Stimulated activated CD4-positive, alpha-beta T cell treated with anti-CD3 and anti-CD28 coated beads, TNF-alpha, amount 100 ng/mL, for 48 hours (primary cell): ENCODE measurements around the gene TMEM88.

ENCODE experiments used
- DNase-seq, 3 donors: peaks; one replicate each; pipeline ENCODE4 v3.0.0-alpha.2; 2020; ENCODE audit warnings: low read depth in 3 of 3

Gene TMEM88

GRCh38 chr17:7843536-7844291 lies 11.2 kb upstream of the TMEM88 start:
- DNase-seq: peak; percentile 75 to 86 (median 79)

- peak; percentile 69 to 77 (median 70) for DNase-seq
These were observed 10.3 kb upstream of the TMEM88 start for GRCh38 chr17:7844292-7845154.

- no peak for DNase-seq
These were observed 9.4 kb upstream of the TMEM88 start for GRCh38 chr17:7845359-7846062.

GRCh38 chr17:7846063-7846735 lies 8.7 kb upstream of the TMEM88 start:
- DNase-seq: no peak

GRCh38 chr17:7846765-7847661 lies 7.9 kb upstream of the TMEM88 start:
- no peak for DNase-seq

GRCh38 chr17:7848131-7848579 lies 6.7 kb upstream of the TMEM88 start:
- no peak for DNase-seq

- DNase-seq: no peak
These were observed 6.1 kb upstream of the TMEM88 start for GRCh38 chr17:7848739-7849129.

- no peak for DNase-seq
These were observed 5.6 kb upstream of the TMEM88 start for GRCh38 chr17:7849130-7849750.

GRCh38 chr17:7849751-7850504 lies 4.9 kb upstream of the TMEM88 start:
- DNase-seq: no peak

GRCh38 chr17:7850701-7851437 lies 4.0 kb upstream of the TMEM88 start:
- DNase-seq: no peak

GRCh38 chr17:7851438-7852261 lies 3.2 kb upstream of the TMEM88 start:
- DNase-seq: peak; percentile 85 to 97 (median 86)

GRCh38 chr17:7852262-7852670 lies 2.6 kb upstream of the TMEM88 start:
- no peak for DNase-seq

- DNase-seq: no peak
These were observed 1.8 kb upstream of the TMEM88 start for GRCh38 chr17:7852919-7853690.

- DNase-seq: no peak
These were observed 1.2 kb upstream of the TMEM88 start for GRCh38 chr17:7853691-7854038.

GRCh38 chr17:7854078-7854777 lies 638 bp upstream of the TMEM88 start:
- DNase-seq: no peak

- no peak for DNase-seq
These were observed 769 bp downstream of the TMEM88 start for GRCh38 chr17:7855660-7856010.
